HEK293T (cell line): ENCODE data around the gene HTR1B.

Source experiments
- ARNT ChIP-seq: fragments of 450-650 bp; IDR thresholded peaks from 2 replicates; pipeline ENCODE4 v1.6.1; 2017; ENCODE audit warnings: mild to moderate bottlenecking
- BHLHE40 ChIP-seq: fragments of 450-650 bp; IDR thresholded peaks from 2 replicates; pipeline ENCODE4 v1.6.1; 2016; ENCODE audit warnings: mild to moderate bottlenecking, moderate library complexity, borderline replicate concordance
- ELF4 ChIP-seq: fragments of 450-650 bp; IDR thresholded peaks from 2 replicates; pipeline ENCODE4 v1.6.1; 2017; ENCODE audit warnings: antibody characterized with exemption
- FOXA1 ChIP-seq: fragments of 450-650 bp; IDR thresholded peaks from 2 replicates; pipeline ENCODE4 v1.6.1; 2016; ENCODE audit warnings: mild to moderate bottlenecking
- FOXM1 ChIP-seq: fragments of 450-650 bp; IDR thresholded peaks from 2 replicates; pipeline ENCODE4 v1.6.1; 2017; ENCODE audit warnings: mild to moderate bottlenecking, borderline replicate concordance
- HDGF ChIP-seq: fragments of 450-650 bp; IDR thresholded peaks from 2 replicates; pipeline ENCODE4 v1.6.1; 2017; ENCODE audit warnings: antibody characterized with exemption, borderline replicate concordance
- L3MBTL2 ChIP-seq: fragments of 450-650 bp; conservative IDR thresholded peaks from 2 replicates; pipeline ENCODE4 v1.6.1; 2016; ENCODE audit warnings: mild to moderate bottlenecking
- LEF1 ChIP-seq: fragments of 450-650 bp; IDR thresholded peaks from 2 replicates; pipeline ENCODE4 v1.6.1; 2017; ENCODE audit warnings: mild to moderate bottlenecking, borderline replicate concordance
- NFRKB ChIP-seq: fragments of 450-650 bp; IDR thresholded peaks from 2 replicates; pipeline ENCODE4 v1.6.1; 2016; ENCODE audit warnings: mild to moderate bottlenecking, moderate library complexity
- SP1 ChIP-seq: fragments of 450-650 bp; IDR thresholded peaks from 2 replicates; pipeline ENCODE4 v1.6.1; 2017
- SUZ12 ChIP-seq: fragments of 450-650 bp; IDR thresholded peaks from 2 replicates; pipeline ENCODE4 v1.6.1; 2016; ENCODE audit warnings: mild to moderate bottlenecking
- TARDBP ChIP-seq: fragments of 450-650 bp; IDR thresholded peaks from 2 replicates; pipeline ENCODE4 v1.6.1; 2016
- ZNF384 ChIP-seq: fragments of 450-650 bp; IDR thresholded peaks from 2 replicates; pipeline ENCODE4 v1.6.1; 2016

GRCh38 chr6:77445214-77445613 is 18.1 kb downstream of the HTR1B start:
- TF ChIP-seq BHLHE40 (no peak), SUZ12 (no peak), FOXM1 (no peak), ARNT (no peak), FOXA1 (no peak), SP1 (no peak), ELF4 (no peak), TARDBP (no peak), NFRKB (no peak), ZNF384 (no peak), LEF1 (no peak), L3MBTL2 (no peak), HDGF (no peak)
